Measurements from ENCODE around the gene DIAPH2.

DNA sequence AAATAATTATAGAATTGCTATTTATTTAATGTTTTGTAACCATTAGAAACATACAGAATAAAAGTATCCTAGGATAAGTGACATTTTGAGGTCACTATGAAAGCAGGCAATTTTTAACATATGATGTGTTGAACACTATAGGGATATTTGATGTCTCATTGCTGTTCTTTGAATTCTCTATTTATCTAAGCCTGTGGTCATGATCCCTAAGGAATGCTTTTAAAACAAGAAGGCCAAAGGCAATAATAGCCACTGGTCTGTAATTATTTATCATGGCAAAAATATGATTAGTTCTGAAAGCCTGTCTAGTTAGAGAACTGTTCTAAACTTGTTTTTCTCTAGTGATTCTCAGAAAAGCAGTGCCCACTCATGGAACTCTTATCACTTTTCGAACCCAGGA lies 385.7 kb downstream of the DIAPH2 start:
- TF ChIP-seq POLR2A (IDR thresholded peaks at IDR 0.05; ENCODE audit: low read depth, low read length) (no peak), POLR2AphosphoS5 (IDR thresholded peaks at IDR 0.05; ENCODE audit: low read depth, low read length) (no peak), TAF1 (IDR thresholded peaks at IDR 0.05; ENCODE audit: low read depth, low read length) (no peak), SPI1 (IDR thresholded peaks at IDR 0.05; ENCODE audit: low read depth, low read length) (no peak), POU2F2 (IDR thresholded peaks at IDR 0.05; ENCODE audit: low read depth, low read length) (no peak)

Measured in GM12891 (cell line).